Retinal pigment epithelial cell (primary cell): ENCODE measurements around the gene JAML.
A peak's percentile ranks its signal among the peaks of the same experiment; 100 is the strongest.

Experiments used
- DNase-seq: peaks from one replicate; pipeline ENCODE4 v3.0.0-alpha.2; 2010; ENCODE audit warnings: low read depth
- H3K4me3 ChIP-seq: 2 replicates; pipeline ENCODE4 v1.5.1; 2011; ENCODE audit warnings: mild to moderate bottlenecking, low read length, control low read depth, moderate library complexity
- CTCF ChIP-seq: conservative IDR thresholded peaks from 2 replicates; pipeline ENCODE4 v1.5.1; 2011; ENCODE audit warnings: low read depth, low read length, control low read depth, inconsistent platforms

Gene JAML

GRCh38 chr11:118263695-118264568, 39.1 kb upstream of the JAML start, which contains the start of gene MPZL2:
Gene MPZL2, minus strand, starts transcription at chr11:118264297. Its CDS starts 144 bp downstream, at chr11:118264153.
- no peak within 1 kb of the TSS for H3K4me3 ChIP-seq
- no peak for DNase-seq
- TF ChIP-seq CTCF = no peak

DNA sequence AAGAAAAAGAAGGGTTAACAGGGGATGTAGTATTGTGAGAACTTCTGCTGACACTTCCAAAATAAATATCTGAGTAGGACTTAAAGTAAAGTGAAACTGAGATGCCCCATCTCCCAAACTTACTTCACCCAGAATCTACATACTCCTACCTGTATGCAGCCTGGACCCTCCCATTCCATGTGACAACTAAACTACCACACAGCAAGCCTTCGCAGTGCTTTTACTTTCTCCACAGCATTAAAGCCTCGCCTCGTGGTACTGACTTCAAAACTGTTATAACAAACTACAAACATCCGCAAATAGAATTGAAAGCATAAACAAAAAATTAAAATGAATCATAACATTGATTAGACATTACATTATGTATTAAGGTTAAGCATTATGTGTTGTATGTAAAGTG, 38.3 kb upstream of the JAML start:
- no peak for DNase-seq
- H3K4me3 ChIP-seq = no peak overlapping the region
- TF ChIP-seq CTCF = no peak

DNA sequence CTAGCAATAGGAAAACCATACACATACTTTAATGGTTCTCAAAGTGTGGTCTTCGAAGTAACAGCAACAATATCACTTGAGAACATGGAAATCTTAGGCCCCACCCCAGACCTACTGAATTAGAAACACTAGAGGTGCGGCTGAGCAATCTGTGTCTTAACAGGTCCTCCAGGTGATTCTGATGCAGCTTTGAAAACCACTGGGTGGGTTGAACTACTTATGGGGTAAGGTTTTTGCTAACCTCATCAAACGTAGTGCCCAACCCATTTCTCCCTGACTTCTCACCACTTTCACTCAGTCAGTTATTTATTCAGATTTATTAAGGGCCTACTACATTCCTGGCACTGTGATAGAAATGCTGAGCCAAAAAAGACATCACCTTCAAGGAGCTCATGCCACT, 35.5 kb upstream of the JAML start:
- DNase-seq = no peak
- no peak overlapping the region for H3K4me3 ChIP-seq
- no peak for TF ChIP-seq CTCF

DNA sequence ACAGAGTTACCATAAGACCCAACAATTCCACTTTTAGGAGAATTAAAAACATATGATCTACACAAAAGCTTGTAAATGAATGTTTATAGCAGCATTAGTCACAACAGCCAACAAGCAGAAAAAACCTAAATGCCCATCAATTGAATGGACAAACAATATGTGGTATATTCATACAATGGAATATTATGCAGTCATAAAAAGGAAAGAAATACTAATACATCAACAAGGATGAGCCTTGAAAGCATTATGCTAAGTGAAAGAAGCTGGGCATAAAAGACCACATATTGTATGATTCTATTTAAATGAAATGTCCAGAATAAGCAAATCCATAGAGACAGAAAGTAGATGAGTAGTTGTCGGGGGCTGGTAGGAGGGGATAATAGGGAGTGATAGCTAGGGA, 34.3 kb upstream of the JAML start:
- no peak for DNase-seq
- TF ChIP-seq CTCF = no peak
- H3K4me3 ChIP-seq = no peak overlapping the region

GRCh38 chr11:118258410-118258809, 33.6 kb upstream of the JAML start:
- H3K4me3 ChIP-seq = no peak overlapping the region
- peak; percentile 12 for TF ChIP-seq CTCF
- no peak for DNase-seq

DNA sequence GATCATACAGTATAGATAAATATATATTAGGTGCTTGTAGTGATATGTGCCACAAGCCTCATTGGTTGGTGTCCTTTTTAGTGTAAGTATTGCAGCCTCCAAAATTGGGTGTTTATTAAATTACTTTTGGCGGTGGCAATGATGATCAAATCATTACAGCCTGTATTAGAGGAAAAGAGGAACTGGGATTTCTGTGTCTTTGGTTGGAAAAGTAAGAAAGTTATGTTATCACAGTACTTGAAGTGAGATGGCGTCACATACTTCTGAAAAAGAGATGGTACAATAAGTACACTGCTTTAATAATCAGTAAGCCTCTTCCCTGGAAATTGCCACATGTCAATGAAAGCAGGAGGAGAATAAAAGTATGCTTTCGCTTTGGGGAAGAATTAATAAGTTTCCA, 27.9 kb upstream of the JAML start:
- TF ChIP-seq CTCF = no peak
- peak overlapping the region; percentile 94 for H3K4me3 ChIP-seq
- DNase-seq = no peak

- H3K4me3 ChIP-seq = peak within 1 kb of the TSS; percentile 94
- no peak for TF ChIP-seq CTCF
- peak; percentile 19 for DNase-seq
Observed at GRCh38 chr11:118251858-118252652, 27.2 kb upstream of the JAML start, which contains the start of gene MPZL3. Gene MPZL3, minus strand, starts transcription at chr11:118252365. Its CDS starts 71 bp downstream, at chr11:118252294.
